ENCODE data around the gene ABCB6.

The ABCB6 gene

DNA sequence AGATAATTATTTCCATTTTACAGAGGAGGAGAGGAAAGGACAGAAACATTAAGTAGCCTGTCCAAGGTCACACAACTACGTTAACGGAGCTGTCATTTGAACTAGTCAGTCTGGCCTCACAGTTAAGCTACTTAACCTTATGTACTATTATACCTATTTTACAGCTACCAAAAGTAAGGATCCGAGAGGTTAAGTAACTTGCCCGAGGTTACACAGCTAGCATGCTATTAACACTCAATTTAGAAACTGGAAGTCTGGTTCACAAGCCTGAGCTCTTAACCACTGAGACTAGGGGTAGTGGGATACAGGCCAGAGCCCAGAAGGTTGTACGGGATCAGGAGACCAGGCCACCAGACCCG is 26.0 kb upstream of the ABCB6 start:
- peak overlapping the region; percentile 81 for H3K27ac ChIP-seq
- TF ChIP-seq ZFX (IDR thresholded peaks at IDR 0.05), result no peak
- TF ChIP-seq, protein P1, sequence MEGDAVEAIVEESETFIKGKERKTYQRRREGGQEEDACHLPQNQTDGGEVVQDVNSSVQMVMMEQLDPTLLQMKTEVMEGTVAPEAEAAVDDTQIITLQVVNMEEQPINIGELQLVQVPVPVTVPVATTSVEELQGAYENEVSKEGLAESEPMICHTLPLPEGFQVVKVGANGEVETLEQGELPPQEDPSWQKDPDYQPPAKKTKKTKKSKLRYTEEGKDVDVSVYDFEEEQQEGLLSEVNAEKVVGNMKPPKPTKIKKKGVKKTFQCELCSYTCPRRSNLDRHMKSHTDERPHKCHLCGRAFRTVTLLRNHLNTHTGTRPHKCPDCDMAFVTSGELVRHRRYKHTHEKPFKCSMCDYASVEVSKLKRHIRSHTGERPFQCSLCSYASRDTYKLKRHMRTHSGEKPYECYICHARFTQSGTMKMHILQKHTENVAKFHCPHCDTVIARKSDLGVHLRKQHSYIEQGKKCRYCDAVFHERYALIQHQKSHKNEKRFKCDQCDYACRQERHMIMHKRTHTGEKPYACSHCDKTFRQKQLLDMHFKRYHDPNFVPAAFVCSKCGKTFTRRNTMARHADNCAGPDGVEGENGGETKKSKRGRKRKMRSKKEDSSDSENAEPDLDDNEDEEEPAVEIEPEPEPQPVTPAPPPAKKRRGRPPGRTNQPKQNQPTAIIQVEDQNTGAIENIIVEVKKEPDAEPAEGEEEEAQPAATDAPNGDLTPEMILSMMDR (conservative IDR thresholded peaks at IDR 0.05), result no peak

DNA sequence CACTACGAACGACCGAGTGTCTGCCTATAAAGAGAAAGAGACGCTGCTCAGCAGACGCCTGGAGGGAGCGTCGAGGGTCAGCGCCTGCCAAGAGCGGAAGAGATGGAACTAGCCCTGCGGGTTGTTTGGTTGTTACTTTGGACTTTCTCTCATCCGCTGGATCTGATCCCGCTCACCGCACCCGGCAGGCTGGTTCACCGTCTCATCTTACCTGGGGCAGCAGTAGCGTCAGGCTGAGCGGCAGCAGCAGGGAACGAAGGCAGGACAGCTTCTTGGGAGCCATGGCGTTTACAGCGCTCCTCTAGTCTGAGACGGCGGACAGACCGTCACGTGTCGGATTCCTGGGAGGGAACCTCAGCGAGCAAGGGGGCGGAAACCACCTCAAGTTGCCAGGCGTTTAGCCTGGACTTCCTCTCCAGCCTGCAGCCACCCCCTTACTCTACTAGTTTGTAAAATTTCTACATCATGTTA is 24.6 kb upstream of the ABCB6 start:
- TF ChIP-seq, protein P1 (conservative IDR thresholded peaks at IDR 0.05), result no peak
- no peak for TF ChIP-seq ZFX (IDR thresholded peaks at IDR 0.05)
- no peak overlapping the region for H3K27ac ChIP-seq

DNA sequence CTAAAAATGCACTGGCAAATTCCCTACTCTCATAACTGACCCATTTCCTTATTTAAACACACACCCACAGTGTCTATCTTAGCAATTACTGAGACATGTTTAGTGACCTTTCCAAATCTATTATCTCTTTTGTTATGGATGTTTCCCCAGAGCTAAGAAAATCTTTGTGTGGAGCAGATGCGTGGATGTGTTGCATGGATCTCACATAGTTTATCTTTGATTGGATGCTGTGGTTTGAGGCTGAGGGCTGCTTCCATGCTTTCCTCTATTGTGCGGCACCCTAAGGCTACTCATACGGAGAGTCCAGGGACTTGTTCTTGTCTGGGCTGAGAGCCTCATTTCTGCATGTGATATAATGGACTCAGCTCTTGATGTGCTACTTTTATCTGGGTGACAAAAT is 15.6 kb upstream of the ABCB6 start:
- H3K27ac ChIP-seq, result no peak overlapping the region
- TF ChIP-seq ZFX (IDR thresholded peaks at IDR 0.05), result no peak
- TF ChIP-seq, protein P1 (conservative IDR thresholded peaks at IDR 0.05), result no peak

DNA sequence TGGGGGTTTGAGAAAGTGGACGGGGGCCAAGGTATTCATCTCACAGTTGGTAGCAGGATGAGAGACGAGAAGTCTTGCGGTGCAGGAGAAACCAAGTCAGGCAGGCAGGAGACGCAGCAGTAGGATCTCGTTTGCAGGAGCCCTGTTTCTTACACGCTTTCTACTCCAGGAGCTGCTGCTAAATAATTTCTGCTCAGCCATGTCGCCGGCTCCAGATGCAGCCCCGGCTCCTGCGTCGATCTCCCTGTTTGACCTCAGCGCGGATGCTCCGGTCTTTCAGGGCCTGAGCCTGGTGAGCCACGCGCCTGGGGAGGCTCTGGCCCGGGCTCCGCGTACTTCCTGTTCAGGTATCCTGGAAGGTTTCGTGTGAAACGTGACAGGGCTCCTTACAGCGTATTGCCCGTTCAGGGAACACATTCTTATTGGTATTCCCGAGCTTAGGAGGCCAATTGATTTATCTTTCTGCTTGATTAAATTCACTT is 11.3 kb upstream of the ABCB6 start:
- peak overlapping the region; percentile 88 for H3K27ac ChIP-seq

DNA sequence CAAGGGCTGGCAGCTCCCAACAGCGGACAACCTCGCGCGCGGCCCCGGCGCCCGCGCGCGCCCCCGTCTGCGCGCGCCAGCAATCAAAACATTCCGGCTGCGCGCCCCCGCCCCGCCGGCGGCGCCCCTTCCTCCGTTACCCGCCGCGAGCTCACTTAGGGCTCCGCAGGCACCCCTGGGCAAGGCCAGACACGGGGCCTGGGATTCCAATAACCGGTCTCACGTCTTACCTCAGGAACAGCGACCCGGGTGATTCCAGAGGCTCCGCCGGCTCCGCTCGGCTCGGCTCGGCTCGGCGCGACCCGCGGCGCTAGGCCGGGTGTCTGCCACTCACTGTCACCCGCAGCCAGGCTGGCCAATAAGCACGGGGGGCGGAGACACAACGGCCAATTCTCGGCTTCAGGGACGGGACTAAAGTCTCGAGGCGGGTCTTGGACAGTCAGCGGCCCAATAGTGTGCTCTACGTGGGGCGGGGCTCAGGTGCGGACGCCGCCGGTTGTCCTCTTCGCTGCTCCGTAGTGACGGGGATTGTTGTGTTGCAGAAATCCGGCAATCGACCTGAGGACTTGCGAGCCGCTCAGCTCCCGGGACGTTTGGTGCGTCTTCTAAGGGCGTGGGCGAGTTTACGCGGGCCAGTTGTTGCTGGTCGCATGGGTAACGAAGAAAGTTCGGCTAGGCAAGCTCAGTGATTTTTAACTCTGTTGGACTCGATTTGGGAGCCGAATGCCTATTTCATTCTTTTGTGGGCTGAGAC is 10.7 kb upstream of the ABCB6 start, which contains the start of the genes ANKZF1 and ATG9A:
Gene ANKZF1, plus strand, starts transcription at position 502 of the 754 bp plus-strand sequence. CDS start 452 bp downstream, outside the sequence.
Gene ATG9A, minus strand, starts transcription at position 332 of the 754 bp plus-strand sequence. CDS start 1,612 bp downstream, outside the sequence.
- H3K27ac ChIP-seq, result peak within 1 kb of the TSS; percentile 88
- TF ChIP-seq, protein P1 (conservative IDR thresholded peaks at IDR 0.05), result no peak
- TF ChIP-seq ZFX (IDR thresholded peaks at IDR 0.05), result peak; percentile 68; the same call in 1 of the 2 replicates

More for the DNA sequence above, 11.3 kb upstream of the ABCB6 start:
- TF ChIP-seq, protein P1 (conservative IDR thresholded peaks at IDR 0.05), result no peak
- no peak for TF ChIP-seq ZFX (IDR thresholded peaks at IDR 0.05)

DNA sequence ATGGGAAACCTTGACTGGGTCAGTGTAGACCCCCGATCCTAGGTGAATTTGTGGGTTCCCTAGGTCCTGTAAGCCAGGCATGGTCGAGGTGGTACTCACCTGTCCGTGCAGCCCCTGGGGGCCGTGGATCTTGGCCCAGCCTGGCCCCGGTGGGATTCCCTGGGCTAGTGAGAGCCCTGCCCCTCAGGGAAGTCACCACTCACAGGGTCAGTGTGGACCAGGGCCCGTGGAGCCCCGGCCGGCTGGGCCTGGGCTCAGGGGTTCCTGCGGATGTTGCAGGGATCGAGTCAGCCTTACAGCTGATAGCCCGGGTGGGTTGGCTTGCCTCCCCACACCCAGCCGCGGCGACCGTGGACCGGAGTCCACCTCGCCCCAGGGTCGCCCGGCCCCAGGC is 10.2 kb upstream of the ABCB6 start:
- peak overlapping the region; percentile 88 for H3K27ac ChIP-seq
- TF ChIP-seq, protein P1 (conservative IDR thresholded peaks at IDR 0.05), result no peak
- TF ChIP-seq ZFX (IDR thresholded peaks at IDR 0.05), result no peak
